NCI-H2029 (cell line): ENCODE measurements around the gene KRTAP5-5.
"Not testable (repeated sequence)": the region's sequence is repeated elsewhere in the genome, so short reads cannot be mapped to it uniquely, and the experiment has no call there.

ENCODE experiments used
- DNase-seq: peaks from one replicate; lab custom pipeline; 2025; lab: John Stamatoyannopoulos, UW

KRTAP5-5 gene

DNA sequence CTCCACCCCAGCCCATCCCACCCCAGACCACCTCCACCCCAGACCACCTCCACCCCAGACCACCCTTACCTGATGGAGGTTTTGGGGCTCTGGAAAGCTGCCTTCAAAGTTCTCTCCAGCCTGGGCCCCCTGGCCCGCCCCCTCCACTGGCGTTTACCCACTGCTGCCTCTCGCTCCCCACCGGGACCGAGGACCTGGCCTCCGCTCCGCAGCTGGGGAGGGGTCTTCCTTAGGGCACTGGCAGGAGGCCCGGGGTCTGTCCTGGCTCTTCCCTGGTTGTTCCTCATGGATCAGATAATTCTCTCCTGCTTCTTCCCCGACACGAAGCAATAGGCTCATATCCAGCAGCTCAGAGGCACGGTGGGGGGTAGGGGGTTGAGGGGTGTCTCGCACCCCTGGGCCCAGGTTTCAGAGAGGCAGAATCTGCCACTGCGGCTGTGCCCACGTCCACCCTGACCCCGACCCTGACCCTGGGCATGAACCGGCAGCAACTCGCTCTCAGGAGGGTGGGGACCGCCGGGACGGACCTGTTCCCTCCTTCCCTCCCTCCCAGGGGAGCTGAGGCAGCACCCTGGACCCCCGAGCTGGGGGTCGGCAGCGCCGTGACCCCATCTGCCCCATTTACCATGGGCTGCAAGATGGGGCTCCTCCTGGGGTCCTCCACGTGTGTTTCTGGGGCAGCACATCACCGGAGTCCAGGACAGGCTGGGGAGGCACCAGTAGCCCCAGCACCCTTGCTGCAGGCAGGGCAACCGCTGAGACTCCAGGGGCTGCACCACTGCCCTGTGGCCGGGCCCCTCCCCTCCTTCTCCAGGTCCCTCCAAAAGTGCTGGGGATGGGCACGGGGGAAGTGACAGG lies 12.9 kb downstream of the KRTAP5-5 start:
- DNase-seq: no peak

- DNase-seq: no peak
These were observed 13.6 kb downstream of the KRTAP5-5 start for GRCh38 chr11:1643146-1643690.

DNA sequence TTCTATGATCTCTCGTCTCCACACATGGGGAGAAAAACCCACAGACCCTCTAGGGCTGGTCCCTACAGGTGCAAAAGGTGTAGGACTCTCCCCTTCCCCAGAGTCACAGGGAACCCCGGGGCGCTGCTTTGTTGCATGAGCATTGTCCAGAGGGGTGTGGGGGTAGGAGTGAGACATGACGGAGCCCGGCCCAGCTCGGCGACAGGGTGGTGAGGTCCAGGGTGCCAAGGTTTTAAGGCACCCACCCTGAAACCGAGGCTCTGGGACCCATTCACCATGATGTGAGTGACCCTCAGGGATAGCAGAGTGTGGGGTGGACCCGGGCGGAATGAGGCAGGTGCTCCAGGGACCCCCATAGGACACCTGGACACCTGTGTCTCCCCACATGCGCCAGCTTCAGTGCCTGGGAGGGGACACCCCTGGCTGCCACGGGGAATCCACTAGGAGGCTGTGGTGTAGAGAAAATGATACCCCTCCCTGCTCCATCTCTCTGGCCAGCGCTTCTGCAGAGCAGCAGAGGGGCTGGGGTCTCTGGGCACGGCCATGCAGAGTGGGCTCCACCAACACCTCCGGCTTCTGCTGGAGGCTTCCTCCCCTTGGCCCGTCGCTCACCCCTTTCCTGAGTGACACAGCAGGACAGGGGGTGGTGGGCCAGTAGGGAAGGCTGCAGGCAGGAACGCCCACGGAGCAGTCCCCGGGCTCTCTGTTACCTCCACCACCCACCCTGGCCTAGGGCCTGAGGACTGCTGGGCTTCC lies 15.2 kb downstream of the KRTAP5-5 start:
- no peak for DNase-seq

- no peak for DNase-seq
These were observed 15.8 kb downstream of the KRTAP5-5 start for GRCh38 chr11:1645357-1645821.

DNA sequence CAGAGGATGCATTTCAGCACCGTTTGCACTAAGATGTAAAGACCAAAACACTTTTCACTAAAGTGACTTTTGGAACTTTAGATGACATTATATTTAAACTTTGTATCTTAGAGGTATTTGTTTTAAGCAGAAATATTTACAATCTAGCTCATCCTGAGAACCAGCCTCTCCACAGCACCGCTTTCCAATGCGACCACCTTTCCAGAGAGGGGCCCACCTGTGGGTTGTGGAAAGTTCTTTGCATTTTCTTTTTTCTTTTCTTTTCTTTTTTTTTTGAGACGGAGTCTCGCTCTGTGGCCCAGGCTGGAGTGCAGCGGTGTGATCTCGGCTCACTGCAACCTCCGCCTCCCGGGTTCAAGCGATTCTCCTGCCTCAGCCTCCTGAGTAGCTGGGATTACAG lies 17.0 kb downstream of the KRTAP5-5 start:
- DNase-seq: not testable (repeated sequence)

GRCh38 chr11:1647901-1648652 lies 18.5 kb downstream of the KRTAP5-5 start:
- no peak for DNase-seq

DNA sequence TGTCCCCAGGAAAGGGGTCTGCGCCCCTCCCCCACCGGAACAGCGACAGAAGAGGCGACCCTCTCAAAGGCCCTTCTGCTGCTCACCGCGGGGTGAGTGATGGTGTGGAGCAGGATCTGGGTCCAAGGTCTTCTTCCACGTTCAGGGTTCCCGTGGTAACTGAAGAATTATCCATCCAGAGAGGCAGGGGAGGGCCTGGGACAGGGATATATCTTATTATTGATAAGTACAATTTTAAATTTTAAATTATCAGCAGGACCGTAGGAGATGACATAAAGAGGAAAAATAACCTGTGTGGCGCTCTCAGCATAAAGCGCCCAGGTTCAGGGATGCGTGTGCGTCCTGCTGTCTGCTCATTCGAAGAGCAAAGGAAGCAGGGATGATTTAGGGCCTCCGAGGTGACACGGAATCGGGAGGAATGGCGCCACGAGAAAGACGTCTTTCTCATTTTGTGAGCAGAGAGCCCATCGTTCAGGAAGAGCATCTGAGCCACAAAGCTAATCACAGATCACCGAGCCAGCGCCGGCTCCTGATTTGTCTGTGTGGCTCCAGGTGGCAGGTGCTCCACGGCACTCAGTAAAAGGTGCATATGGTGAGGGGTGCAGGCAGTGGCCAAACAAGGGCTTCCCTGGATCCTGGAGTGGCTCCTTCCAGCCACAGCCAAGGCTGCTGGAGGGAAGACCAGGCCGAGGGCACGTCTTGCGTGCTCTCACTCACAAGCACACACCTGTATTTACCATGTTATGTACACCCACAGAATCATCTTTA lies 19.3 kb downstream of the KRTAP5-5 start:
- DNase-seq: no peak

DNA sequence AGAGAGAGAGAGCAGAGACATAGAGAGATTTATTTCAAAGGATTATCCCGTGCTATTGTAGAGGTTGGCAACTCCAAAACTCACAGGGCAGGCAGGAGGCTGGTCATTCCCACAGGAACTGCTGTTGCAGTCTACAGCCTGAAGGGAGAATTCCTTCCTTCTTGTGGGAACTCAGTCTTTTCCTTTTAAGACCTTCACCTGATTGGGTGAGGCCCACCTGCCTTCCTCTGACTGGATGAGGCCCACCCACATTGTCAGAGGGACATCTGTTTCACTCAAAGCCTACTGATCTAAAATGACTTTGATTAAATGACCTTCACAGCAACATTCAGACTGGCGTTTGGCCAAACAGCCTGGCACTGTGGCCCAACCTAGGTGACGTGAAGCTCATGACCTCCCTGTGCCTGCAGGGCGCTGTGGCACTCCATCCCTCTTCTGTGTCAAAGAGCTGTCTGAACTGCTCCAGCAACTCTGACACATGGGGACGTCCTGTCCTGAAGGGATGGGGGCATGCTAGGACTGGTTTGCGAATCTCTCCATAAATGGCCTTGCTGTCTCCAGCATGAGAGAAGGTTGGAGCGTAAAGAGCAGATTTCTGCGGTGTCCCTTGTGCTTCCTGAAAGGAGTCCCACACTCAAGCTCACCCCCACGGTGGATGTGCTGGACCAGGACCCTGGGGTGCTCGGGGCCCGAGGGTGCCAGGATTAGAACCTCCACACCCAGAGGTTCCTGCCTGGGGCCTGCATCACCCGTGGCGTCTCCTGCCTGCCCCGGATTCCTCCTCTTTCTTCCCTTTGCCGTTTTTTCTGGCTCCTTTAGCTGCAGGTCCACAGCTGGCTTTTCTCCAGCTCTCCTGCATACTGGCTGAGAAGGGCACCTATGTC lies 20.7 kb downstream of the KRTAP5-5 start:
- peak; percentile 44 for DNase-seq

- no peak for DNase-seq
These were observed 21.3 kb downstream of the KRTAP5-5 start for GRCh38 chr11:1650918-1651262.

DNA sequence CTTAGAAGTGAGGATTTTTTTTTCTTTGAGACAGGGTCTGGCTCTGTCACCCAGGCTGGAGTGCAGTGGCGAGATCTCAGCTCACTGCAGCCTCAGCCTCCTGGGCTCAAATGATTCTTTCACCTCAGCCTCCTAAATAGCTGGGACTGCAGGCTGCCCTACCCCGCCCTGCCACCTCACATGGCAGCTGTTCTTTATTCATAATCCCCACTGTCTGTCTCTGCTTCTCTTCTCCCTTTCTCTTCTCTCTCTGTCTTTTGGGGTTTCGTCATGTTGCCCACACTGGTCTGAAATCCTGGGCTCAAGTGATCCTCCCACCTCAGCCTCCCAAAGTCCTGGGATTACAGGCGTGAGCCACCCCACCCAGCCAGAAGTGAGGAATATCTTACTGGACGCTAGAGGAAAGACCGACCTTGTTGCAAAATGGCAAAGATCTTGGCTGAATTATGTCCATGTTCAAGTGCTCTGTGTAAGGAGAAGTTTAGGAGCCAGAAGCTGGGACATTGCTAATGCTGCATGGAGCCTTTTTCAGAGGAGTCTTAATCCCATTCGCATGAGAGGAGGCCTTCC lies 21.9 kb downstream of the KRTAP5-5 start:
- DNase-seq: no peak

- no peak for DNase-seq
These were observed 22.5 kb downstream of the KRTAP5-5 start for GRCh38 chr11:1652026-1652425.

DNA sequence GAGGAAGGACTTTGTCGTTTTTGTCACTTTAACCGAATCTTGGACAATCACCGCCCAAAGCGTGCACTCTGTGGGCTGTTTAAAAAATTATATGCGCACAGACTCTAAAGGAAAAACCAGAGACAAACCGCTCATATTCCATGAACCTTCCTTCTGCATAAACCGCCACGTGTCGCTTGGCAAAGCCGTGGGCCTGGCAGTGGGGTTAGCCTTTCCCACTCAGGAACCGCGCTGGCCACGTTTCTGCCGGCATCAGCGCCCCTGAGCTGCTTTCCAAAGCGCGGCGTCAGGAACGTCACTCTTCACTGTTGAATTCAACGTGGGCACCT lies 22.8 kb downstream of the KRTAP5-5 start:
- DNase-seq: no peak

DNA sequence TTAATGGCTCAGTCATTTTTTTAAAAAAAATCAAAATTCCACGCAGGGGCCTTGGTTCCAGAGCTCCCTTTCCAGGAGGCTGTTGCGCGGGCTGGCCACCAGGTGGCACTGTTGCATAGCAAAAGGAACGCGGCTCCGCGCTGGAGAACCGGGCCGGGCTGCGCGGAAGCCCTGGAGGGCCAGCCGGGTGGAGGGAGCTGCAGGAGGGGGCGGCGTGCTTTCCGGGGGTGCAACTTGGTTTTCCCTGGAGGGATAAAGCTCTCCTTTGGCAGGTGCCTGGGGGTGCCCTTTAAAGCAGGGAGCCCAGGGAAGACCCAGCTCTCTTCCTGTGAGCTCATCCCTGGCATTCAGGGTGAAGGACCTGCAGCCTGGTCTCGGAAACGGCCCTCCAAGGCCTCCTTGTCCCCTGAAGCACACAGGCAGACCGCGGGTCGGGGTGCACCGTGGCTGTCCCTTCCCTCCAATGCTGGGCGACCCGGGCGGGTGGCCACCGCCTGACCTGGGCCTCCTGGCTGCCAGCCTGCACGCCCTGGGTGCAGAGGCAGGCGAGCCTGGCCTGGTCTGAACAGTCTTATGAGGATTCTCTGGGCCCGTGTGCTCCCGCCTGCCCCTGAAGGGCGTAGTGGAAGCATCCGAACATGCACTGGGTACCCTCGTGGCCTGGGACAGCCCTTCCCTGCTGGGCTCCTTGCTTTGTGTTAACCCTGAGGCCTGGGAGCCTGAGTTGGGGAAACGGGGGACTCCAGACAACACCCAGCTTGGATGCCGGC lies 23.4 kb downstream of the KRTAP5-5 start:
- peak; percentile 10 for DNase-seq

DNA sequence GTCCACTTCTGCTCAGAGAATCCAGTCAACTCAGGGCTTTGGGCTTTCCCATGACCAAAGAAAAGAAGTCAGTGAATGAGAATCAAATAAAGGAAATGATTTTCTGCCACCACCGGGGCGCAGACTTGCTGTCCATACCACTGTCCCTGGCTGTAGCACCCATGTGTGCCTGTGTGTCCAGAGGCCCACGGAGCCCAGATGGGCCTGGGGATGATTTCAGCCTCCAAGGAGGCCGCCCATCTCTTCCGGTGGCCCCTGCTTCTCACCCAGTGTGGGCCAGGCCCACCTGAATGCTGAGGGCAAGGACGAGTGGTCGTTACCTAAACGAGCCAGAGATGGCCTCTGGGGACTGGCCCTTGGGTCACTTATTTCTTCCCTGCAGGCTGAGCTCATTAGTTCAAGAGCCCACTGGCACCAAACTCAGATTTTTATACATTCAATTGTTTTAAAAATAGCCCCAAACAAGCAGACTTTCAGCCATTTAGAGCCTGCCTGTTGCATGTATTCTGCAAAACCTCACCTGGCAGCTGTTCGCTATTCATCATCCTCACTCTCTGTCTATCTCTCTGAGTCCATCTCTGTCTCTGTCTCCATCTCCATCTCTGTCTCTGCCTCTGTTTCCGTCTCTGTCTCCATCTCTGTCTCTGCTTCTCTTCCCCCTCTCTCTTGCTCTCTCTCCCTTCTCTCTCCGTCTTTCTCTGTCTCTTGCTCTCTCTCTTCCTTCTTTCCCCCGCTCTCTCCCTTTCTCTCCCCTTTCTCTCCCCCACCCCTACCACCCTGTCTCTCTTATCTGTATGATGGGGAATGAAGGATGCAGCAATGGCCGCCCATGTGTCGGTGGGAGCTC lies 24.2 kb downstream of the KRTAP5-5 start:
- DNase-seq: no peak

- no peak for DNase-seq
These were observed 25.0 kb downstream of the KRTAP5-5 start for GRCh38 chr11:1654388-1655167.

DNA sequence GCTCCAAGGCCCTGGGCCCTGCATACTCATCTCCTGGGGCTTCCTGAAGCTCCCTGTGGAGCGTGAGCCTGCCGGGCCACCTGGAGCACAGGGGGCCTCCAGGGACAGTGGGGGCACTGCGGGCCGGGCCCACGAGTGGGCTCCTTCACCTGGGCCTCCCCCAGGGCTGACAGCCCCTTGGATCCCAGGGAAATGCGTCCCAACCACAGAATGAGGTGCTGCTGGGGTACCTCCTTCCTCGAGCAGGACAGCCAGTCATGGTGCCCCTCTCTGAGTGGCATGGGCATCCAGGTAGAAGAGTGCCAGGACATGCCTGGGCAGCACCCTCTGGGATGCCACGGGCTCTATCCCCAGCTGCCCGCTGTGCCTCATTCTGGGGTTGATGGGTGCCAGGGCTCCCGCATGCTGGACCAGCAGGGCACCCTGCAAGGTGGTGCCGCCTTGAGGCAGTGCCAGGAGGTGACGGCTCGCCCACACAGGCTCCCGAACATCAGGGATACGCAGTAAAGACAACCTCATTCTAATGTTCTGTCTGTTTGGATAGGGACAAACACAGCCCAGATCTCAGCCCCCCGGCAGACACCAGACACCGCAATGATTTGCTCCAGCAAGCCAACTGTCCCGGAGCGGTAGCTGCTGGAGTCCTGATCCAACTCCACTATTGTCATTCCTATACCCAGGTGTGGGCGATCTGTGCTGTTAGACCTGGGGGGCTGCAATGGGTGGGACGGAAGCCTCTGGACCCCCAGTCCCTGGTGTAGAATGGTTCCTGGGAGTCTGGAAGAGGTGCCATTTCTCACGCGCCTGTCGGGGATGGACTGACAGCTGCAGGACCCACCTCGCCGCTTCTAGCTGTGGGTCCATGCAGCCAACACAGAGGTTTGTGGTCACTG lies 25.8 kb downstream of the KRTAP5-5 start:
- DNase-seq: no peak

DNA sequence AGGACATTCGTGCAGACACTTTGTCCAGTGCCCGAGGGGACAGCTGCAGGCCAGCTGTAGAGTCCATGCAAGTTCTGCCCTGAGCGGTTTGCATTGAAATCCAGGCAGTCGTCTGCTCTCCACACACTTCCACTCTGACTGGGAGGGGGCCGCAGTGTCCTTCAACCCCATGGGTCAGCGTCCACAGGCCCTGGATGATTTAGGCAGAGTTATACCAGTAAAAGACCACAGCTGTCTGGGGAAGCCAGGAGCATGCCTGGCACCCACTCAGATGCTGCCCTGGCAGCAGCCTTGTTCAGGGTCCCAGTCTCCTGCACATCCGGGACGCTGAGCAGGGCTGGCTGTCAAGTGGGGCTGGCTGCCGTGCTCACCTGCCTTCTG lies 26.5 kb downstream of the KRTAP5-5 start:
- no peak for DNase-seq
